HEK293 (cell line): Measurements from ENCODE around the gene IL4I1.

Source experiments
- EGR2 ChIP-seq: fragments of 450-650 bp; formaldehyde crosslinking; IDR thresholded peaks from 2 replicates; pipeline ENCODE4 v1.5.1; 2016; ENCODE audit warnings: low read depth, missing biosample characterization, missing genetic modification characterization
- REPIN1 ChIP-seq: fragments of 450-650 bp; formaldehyde crosslinking; IDR thresholded peaks from 2 replicates; pipeline ENCODE4 v1.5.1; 2017; ENCODE audit warnings: missing biosample characterization, missing genetic modification characterization, low read depth
- TRIM28 ChIP-seq: IDR thresholded peaks from 2 replicates; pipeline ENCODE4 v1.6.1; 2011; ENCODE audit warnings: low read length, control low read depth, borderline replicate concordance
- ZBTB17 ChIP-seq: fragments of 450-650 bp; formaldehyde crosslinking; IDR thresholded peaks from 2 replicates; pipeline ENCODE4 v1.5.1; 2016; ENCODE audit warnings: missing biosample characterization, missing genetic modification characterization
- ZBTB7A ChIP-seq: fragments of 450-650 bp; formaldehyde crosslinking; IDR thresholded peaks from 2 replicates; pipeline ENCODE4 v1.5.1; 2016; ENCODE audit warnings: low read depth, missing biosample characterization, missing genetic modification characterization
- ZFP37 ChIP-seq: fragments of 450-650 bp; formaldehyde crosslinking; IDR thresholded peaks from 2 replicates; pipeline ENCODE4 v1.5.1; 2016; ENCODE audit warnings: missing biosample characterization, missing genetic modification characterization
- ZNF140 ChIP-seq: fragments of 450-650 bp; formaldehyde crosslinking; IDR thresholded peaks from 2 replicates; pipeline ENCODE4 v1.5.1; 2016; ENCODE audit warnings: missing biosample characterization, missing genetic modification characterization
- ZNF174 ChIP-seq: fragments of 450-650 bp; formaldehyde crosslinking; IDR thresholded peaks from 2 replicates; pipeline ENCODE4 v1.5.0; 2017; ENCODE audit warnings: missing biosample characterization, mild to moderate bottlenecking, missing genetic modification characterization
- ZNF202 ChIP-seq: fragments of 450-650 bp; formaldehyde crosslinking; IDR thresholded peaks from 2 replicates; pipeline ENCODE4 v1.5.1; 2016; ENCODE audit warnings: missing biosample characterization, missing genetic modification characterization, borderline replicate concordance
- ZNF214 ChIP-seq: fragments of 450-650 bp; formaldehyde crosslinking; IDR thresholded peaks from 2 replicates; pipeline ENCODE4 v1.5.1; 2017; ENCODE audit warnings: missing biosample characterization, mild to moderate bottlenecking, missing genetic modification characterization, borderline replicate concordance
- ZNF324 ChIP-seq: fragments of 450-650 bp; formaldehyde crosslinking; IDR thresholded peaks from 2 replicates; pipeline ENCODE4 v1.5.1; 2016; ENCODE audit warnings: missing biosample characterization, missing genetic modification characterization
- ZNF366 ChIP-seq: fragments of 450-650 bp; formaldehyde crosslinking; conservative IDR thresholded peaks from 2 replicates; pipeline ENCODE4 v1.5.1; 2016; ENCODE audit warnings: missing biosample characterization, missing genetic modification characterization
- ZNF391 ChIP-seq: fragments of 450-650 bp; formaldehyde crosslinking; IDR thresholded peaks from 2 replicates; pipeline ENCODE4 v1.5.1; 2016; ENCODE audit warnings: low read depth, missing biosample characterization, missing genetic modification characterization, borderline replicate concordance
- ZNF394 ChIP-seq: fragments of 450-650 bp; formaldehyde crosslinking; IDR thresholded peaks from 2 replicates; pipeline ENCODE4 v1.5.1; 2016; ENCODE audit warnings: missing biosample characterization, missing genetic modification characterization, mild to moderate bottlenecking, moderate library complexity, borderline replicate concordance
- ZNF416 ChIP-seq: fragments of 450-650 bp; formaldehyde crosslinking; IDR thresholded peaks from 2 replicates; pipeline ENCODE4 v1.5.1; 2016; ENCODE audit warnings: missing biosample characterization, missing genetic modification characterization
- ZNF423 ChIP-seq: fragments of 450-650 bp; formaldehyde crosslinking; IDR thresholded peaks from 2 replicates; pipeline ENCODE4 v1.5.1; 2016; ENCODE audit warnings: missing biosample characterization, missing genetic modification characterization
- ZNF501 ChIP-seq: fragments of 450-650 bp; formaldehyde crosslinking; IDR thresholded peaks from 2 replicates; pipeline ENCODE4 v1.5.1; 2016; ENCODE audit warnings: missing biosample characterization, missing genetic modification characterization
- ZNF514 ChIP-seq: fragments of 450-650 bp; formaldehyde crosslinking; IDR thresholded peaks from 2 replicates; pipeline ENCODE4 v1.5.1; 2016; ENCODE audit warnings: missing biosample characterization, missing genetic modification characterization
- ZNF544 ChIP-seq: fragments of 450-650 bp; formaldehyde crosslinking; IDR thresholded peaks from 2 replicates; pipeline ENCODE4 v1.5.0; 2017; ENCODE audit warnings: missing biosample characterization, missing genetic modification characterization
- ZNF561 ChIP-seq: fragments of 450-650 bp; IDR thresholded peaks from 2 replicates; pipeline ENCODE4 v1.5.1; 2018; ENCODE audit warnings: missing biosample characterization, missing genetic modification characterization, borderline replicate concordance
- ZNF654 ChIP-seq: fragments of 450-650 bp; formaldehyde crosslinking; IDR thresholded peaks from 2 replicates; pipeline ENCODE4 v1.5.1; 2016; ENCODE audit warnings: low read depth, missing biosample characterization, missing genetic modification characterization
- TF ChIP-seq, protein P1 (sequence below): sonication (generic); formaldehyde crosslinking; IDR thresholded peaks from 2 replicates; pipeline ENCODE4 v1.8.1; 2022; ENCODE audit warnings: mild to moderate bottlenecking, moderate library complexity, missing genetic modification reagents
- TF ChIP-seq, protein P2 (sequence below): fragments of 450-650 bp; formaldehyde crosslinking; IDR thresholded peaks from 2 replicates; pipeline ENCODE4 v1.5.1; 2016; ENCODE audit warnings: missing biosample characterization, missing genetic modification characterization
- TF ChIP-seq, protein P3 (sequence below): fragments of 450-650 bp; formaldehyde crosslinking; IDR thresholded peaks from 2 replicates; pipeline ENCODE4 v1.5.1; 2016; ENCODE audit warnings: missing biosample characterization, missing genetic modification characterization
- TF ChIP-seq, protein P4 (sequence below): fragments of 450-650 bp; formaldehyde crosslinking; IDR thresholded peaks from 2 replicates; pipeline ENCODE4 v1.5.1; 2016; ENCODE audit warnings: missing biosample characterization, missing genetic modification characterization, borderline replicate concordance
- TF ChIP-seq, protein P5 (sequence below): fragments of 450-650 bp; formaldehyde crosslinking; IDR thresholded peaks from 2 replicates; pipeline ENCODE4 v1.5.1; 2017; ENCODE audit warnings: missing biosample characterization, missing genetic modification characterization

Gene IL4I1

DNA sequence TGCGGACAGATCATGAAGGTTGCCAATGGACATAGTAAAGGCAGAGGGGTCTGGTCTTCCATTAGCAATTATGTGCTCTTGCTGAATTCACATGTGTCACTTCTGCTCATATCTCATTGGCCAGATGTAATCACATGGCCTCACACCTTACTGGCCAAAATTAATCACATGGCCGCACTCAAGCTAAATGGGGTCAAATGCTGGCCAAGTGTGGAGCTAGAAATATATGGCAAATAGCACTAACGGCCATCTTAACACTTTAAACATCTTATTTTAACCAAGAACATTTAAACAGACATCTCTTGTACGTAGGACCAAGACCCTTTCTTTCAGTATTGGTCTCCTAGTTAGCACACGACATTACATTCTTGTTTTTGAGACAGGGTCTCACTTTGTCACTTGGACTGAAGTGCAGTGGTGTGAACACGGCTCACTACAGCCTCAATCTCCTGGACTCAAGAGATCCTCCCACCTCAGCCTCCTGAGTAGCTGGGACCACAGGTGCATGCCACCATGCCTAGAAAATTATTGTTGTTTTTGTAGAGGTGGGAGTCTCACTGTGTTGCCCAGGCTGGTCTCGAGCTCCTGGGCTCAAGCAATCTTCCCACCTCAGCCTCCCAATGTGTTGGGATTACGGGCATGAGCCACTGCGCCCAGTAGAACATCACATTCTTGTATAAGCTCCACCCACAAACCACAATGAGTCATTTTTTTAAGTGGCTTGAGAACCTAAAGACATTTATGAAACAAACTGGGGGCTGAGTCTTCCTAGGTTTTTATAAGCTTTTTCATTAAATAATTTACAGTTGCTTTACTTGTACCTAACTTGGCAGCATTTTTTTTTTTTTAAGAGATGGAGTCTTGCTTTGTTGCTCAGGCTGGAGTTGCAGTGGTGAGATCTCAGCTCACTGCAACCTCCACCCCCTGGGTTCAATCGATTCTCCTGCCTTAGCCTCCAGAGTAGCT lies 48.7 kb downstream of the IL4I1 start (continued):
- TF ChIP-seq, protein P1, sequence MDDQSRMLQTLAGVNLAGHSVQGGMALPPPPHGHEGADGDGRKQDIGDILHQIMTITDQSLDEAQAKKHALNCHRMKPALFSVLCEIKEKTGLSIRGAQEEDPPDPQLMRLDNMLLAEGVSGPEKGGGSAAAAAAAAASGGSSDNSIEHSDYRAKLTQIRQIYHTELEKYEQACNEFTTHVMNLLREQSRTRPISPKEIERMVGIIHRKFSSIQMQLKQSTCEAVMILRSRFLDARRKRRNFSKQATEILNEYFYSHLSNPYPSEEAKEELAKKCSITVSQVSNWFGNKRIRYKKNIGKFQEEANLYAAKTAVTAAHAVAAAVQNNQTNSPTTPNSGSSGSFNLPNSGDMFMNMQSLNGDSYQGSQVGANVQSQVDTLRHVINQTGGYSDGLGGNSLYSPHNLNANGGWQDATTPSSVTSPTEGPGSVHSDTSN = no peak
- TF ChIP-seq, protein P2, sequence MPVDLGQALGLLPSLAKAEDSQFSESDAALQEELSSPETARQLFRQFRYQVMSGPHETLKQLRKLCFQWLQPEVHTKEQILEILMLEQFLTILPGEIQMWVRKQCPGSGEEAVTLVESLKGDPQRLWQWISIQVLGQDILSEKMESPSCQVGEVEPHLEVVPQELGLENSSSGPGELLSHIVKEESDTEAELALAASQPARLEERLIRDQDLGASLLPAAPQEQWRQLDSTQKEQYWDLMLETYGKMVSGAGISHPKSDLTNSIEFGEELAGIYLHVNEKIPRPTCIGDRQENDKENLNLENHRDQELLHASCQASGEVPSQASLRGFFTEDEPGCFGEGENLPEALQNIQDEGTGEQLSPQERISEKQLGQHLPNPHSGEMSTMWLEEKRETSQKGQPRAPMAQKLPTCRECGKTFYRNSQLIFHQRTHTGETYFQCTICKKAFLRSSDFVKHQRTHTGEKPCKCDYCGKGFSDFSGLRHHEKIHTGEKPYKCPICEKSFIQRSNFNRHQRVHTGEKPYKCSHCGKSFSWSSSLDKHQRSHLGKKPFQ (tag by site-specific recombination) = peak; percentile 80; the same call in 1 of the 2 replicates
- TF ChIP-seq ZNF366 (tag by site-specific recombination) (0 out of 2 replicates have a peak, but pooled peaks have one; percentile 29), EGR2 (tag by site-specific recombination) (peak; percentile 32; the same call in 1 of the 2 replicates), ZNF423 (tag by site-specific recombination) (no peak), ZNF654 (tag by site-specific recombination) (no peak), ZFP37 (no peak), TRIM28 (no peak), ZNF416 (no peak), ZNF391 (tag by site-specific recombination) (no peak), ZNF394 (no peak), ZBTB17 (no peak), ZNF140 (tag by site-specific recombination) (no peak), ZNF214 (no peak), ZNF202 (tag by site-specific recombination) (no peak), ZNF501 (no peak), REPIN1 (tag by site-specific recombination) (peak; percentile 12; the same call in 1 of the 2 replicates), ZBTB7A (tag by site-specific recombination) (no peak), ZNF514 (no peak), ZNF174 (tag by site-specific recombination) (no peak), ZNF544 (tag by site-specific recombination) (no peak), ZNF324 (no peak), ZNF561 (tag by site-specific recombination) (no peak)
- TF ChIP-seq, protein P3, sequence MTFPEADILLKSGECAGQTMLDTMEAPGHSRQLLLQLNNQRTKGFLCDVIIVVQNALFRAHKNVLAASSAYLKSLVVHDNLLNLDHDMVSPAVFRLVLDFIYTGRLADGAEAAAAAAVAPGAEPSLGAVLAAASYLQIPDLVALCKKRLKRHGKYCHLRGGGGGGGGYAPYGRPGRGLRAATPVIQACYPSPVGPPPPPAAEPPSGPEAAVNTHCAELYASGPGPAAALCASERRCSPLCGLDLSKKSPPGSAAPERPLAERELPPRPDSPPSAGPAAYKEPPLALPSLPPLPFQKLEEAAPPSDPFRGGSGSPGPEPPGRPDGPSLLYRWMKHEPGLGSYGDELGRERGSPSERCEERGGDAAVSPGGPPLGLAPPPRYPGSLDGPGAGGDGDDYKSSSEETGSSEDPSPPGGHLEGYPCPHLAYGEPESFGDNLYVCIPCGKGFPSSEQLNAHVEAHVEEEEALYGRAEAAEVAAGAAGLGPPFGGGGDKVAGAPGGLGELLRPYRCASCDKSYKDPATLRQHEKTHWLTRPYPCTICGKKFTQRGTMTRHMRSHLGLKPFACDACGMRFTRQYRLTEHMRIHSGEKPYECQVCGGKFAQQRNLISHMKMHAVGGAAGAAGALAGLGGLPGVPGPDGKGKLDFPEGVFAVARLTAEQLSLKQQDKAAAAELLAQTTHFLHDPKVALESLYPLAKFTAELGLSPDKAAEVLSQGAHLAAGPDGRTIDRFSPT (tag by site-specific recombination) = peak; percentile 33; the same call in 1 of the 2 replicates
- TF ChIP-seq, protein P4, sequence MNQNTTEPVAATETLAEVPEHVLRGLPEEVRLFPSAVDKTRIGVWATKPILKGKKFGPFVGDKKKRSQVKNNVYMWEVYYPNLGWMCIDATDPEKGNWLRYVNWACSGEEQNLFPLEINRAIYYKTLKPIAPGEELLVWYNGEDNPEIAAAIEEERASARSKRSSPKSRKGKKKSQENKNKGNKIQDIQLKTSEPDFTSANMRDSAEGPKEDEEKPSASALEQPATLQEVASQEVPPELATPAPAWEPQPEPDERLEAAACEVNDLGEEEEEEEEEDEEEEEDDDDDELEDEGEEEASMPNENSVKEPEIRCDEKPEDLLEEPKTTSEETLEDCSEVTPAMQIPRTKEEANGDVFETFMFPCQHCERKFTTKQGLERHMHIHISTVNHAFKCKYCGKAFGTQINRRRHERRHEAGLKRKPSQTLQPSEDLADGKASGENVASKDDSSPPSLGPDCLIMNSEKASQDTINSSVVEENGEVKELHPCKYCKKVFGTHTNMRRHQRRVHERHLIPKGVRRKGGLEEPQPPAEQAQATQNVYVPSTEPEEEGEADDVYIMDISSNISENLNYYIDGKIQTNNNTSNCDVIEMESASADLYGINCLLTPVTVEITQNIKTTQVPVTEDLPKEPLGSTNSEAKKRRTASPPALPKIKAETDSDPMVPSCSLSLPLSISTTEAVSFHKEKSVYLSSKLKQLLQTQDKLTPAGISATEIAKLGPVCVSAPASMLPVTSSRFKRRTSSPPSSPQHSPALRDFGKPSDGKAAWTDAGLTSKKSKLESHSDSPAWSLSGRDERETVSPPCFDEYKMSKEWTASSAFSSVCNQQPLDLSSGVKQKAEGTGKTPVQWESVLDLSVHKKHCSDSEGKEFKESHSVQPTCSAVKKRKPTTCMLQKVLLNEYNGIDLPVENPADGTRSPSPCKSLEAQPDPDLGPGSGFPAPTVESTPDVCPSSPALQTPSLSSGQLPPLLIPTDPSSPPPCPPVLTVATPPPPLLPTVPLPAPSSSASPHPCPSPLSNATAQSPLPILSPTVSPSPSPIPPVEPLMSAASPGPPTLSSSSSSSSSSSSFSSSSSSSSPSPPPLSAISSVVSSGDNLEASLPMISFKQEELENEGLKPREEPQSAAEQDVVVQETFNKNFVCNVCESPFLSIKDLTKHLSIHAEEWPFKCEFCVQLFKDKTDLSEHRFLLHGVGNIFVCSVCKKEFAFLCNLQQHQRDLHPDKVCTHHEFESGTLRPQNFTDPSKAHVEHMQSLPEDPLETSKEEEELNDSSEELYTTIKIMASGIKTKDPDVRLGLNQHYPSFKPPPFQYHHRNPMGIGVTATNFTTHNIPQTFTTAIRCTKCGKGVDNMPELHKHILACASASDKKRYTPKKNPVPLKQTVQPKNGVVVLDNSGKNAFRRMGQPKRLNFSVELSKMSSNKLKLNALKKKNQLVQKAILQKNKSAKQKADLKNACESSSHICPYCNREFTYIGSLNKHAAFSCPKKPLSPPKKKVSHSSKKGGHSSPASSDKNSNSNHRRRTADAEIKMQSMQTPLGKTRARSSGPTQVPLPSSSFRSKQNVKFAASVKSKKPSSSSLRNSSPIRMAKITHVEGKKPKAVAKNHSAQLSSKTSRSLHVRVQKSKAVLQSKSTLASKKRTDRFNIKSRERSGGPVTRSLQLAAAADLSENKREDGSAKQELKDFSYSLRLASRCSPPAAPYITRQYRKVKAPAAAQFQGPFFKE (tag by site-specific recombination) = no peak
- TF ChIP-seq, protein P5, sequence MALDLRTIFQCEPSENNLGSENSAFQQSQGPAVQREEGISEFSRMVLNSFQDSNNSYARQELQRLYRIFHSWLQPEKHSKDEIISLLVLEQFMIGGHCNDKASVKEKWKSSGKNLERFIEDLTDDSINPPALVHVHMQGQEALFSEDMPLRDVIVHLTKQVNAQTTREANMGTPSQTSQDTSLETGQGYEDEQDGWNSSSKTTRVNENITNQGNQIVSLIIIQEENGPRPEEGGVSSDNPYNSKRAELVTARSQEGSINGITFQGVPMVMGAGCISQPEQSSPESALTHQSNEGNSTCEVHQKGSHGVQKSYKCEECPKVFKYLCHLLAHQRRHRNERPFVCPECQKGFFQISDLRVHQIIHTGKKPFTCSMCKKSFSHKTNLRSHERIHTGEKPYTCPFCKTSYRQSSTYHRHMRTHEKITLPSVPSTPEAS (tag by site-specific recombination) = no peak
